GM19240 (cell line): ENCODE results near the gene ZNF69.
"Not testable (repeated sequence)": the region's sequence is repeated elsewhere in the genome, so short reads cannot be mapped to it uniquely, and the experiment has no call there.

Experiments used
- DNase-seq: peaks from one replicate; pipeline ENCODE4 v3.0.0; 2011; ENCODE audit warnings: low spot score; ENCODE audit not compliant: insufficient read length

The ZNF69 gene

GRCh38 chr19:11887611-11888531 lies at the start of gene ZNF69:
ZNF69 (plus strand) TSS chr19:11887782; CDS start chr19:11887924, 142 bp downstream.
- peak; percentile 11 for DNase-seq

- no peak for DNase-seq
Observed at GRCh38 chr19:11843722-11844121, 43.9 kb upstream of the ZNF69 start.

- not testable (repeated sequence) for DNase-seq
Observed at GRCh38 chr19:11847615-11848014, 40.0 kb upstream of the ZNF69 start.

GRCh38 chr19:11848200-11848593 lies 39.4 kb upstream of the ZNF69 start:
- DNase-seq, result no peak

- DNase-seq, result peak; percentile 68
Observed at GRCh38 chr19:11848594-11849469, 38.8 kb upstream of the ZNF69 start, which contains the start of gene ZNF439. ZNF439 (plus strand) TSS chr19:11848726; CDS start chr19:11848868, 142 bp downstream.

GRCh38 chr19:11850289-11850688 lies 37.3 kb upstream of the ZNF69 start:
- not testable (repeated sequence) for DNase-seq

GRCh38 chr19:11853358-11853757 lies 34.2 kb upstream of the ZNF69 start:
- DNase-seq, result no peak

GRCh38 chr19:11856596-11857250 lies 30.9 kb upstream of the ZNF69 start:
- no peak for DNase-seq

GRCh38 chr19:11860721-11861120 lies 26.9 kb upstream of the ZNF69 start:
- no peak for DNase-seq

GRCh38 chr19:11861301-11861700 lies 26.3 kb upstream of the ZNF69 start:
- no peak for DNase-seq

- not testable (repeated sequence) for DNase-seq
Observed at GRCh38 chr19:11867766-11868165, 19.8 kb upstream of the ZNF69 start.

GRCh38 chr19:11868188-11868587 lies 19.4 kb upstream of the ZNF69 start:
- no peak for DNase-seq

- no peak for DNase-seq
Observed at GRCh38 chr19:11872624-11873023, 15.0 kb upstream of the ZNF69 start.

- DNase-seq, result no peak
Observed at GRCh38 chr19:11873762-11874161, 13.8 kb upstream of the ZNF69 start.

GRCh38 chr19:11879687-11880266 lies 7.8 kb upstream of the ZNF69 start:
- DNase-seq, result not testable (repeated sequence)

GRCh38 chr19:11880598-11880997 lies 7.0 kb upstream of the ZNF69 start:
- DNase-seq, result no peak

GRCh38 chr19:11881151-11881800 lies 6.3 kb upstream of the ZNF69 start:
- DNase-seq, result no peak

- no peak for DNase-seq
Observed at GRCh38 chr19:11882606-11883005, 5.0 kb upstream of the ZNF69 start.

GRCh38 chr19:11887234-11887610 lies 360 bp upstream of the ZNF69 start:
- DNase-seq, result no peak

GRCh38 chr19:11889901-11890300 lies 2.3 kb downstream of the ZNF69 start:
- not testable (repeated sequence) for DNase-seq

- DNase-seq, result no peak
Observed at GRCh38 chr19:11890634-11891033, 3.1 kb downstream of the ZNF69 start.
